MM.1S (cell line): ENCODE data around the gene MRPL23.

ENCODE experiments used
- CTCF ChIP-seq: fragments of 300-600 bp; sonication (generic); IDR thresholded peaks from 2 replicates; pipeline ENCODE4 v1.5.1; 2016; ENCODE audit warnings: antibody characterized with exemption, low read length, mixed read lengths
- EZH2 ChIP-seq: fragments of 300-600 bp; sonication (generic); optimal IDR thresholded peaks from 2 replicates; pipeline ENCODE3; 2017; ENCODE audit warnings: low read depth, mild to moderate bottlenecking, antibody characterized with exemption, low read length, mixed read lengths

GRCh38 chr11:2002807-2003206, 55.7 kb downstream of the MRPL23 start:
- no peak for TF ChIP-seq EZH2
- TF ChIP-seq CTCF: no peak
